Activated CD8-positive, alpha-beta memory T cell treated with anti-CD3 and anti-CD28 coated beads, Interleukin-2, amount 50 U/mL, for 48 hours (primary cell): ENCODE results near the gene ITPK1.
"Not testable (repeated sequence)": the region's sequence is repeated elsewhere in the genome, so short reads cannot be mapped to it uniquely, and the experiment has no call there.

Source experiments
- DNase-seq: peaks from one replicate; pipeline ENCODE4 v3.0.0-alpha.2; 2020

ITPK1 gene

GRCh38 chr14:93082576-93083001 is 33.1 kb downstream of the ITPK1 start:
- DNase-seq = no peak

GRCh38 chr14:93081876-93082570 is 33.7 kb downstream of the ITPK1 start:
- DNase-seq = peak; percentile 74

- DNase-seq = no peak
Measured at GRCh38 chr14:93079865-93080403, 35.8 kb downstream of the ITPK1 start.

GRCh38 chr14:93079321-93079720 is 36.4 kb downstream of the ITPK1 start:
- no peak for DNase-seq

- no peak for DNase-seq
Measured at GRCh38 chr14:93078870-93079269, 36.9 kb downstream of the ITPK1 start.

GRCh38 chr14:93076755-93077154 is 39.0 kb downstream of the ITPK1 start:
- DNase-seq = no peak

- no peak for DNase-seq
Measured at GRCh38 chr14:93075891-93076290, 39.8 kb downstream of the ITPK1 start.

- DNase-seq = no peak
Measured at GRCh38 chr14:93073910-93074769, 41.6 kb downstream of the ITPK1 start.

GRCh38 chr14:93073358-93073707 is 42.4 kb downstream of the ITPK1 start:
- DNase-seq = no peak

GRCh38 chr14:93072659-93073357 is 42.9 kb downstream of the ITPK1 start:
- no peak for DNase-seq

- DNase-seq = no peak
Measured at GRCh38 chr14:93068711-93069110, 47.0 kb downstream of the ITPK1 start.

- no peak for DNase-seq
Measured at GRCh38 chr14:93067088-93067487, 48.6 kb downstream of the ITPK1 start.

GRCh38 chr14:93065272-93065730 is 50.4 kb downstream of the ITPK1 start:
- DNase-seq = no peak

GRCh38 chr14:93064411-93065271 is 51.1 kb downstream of the ITPK1 start:
- no peak for DNase-seq

GRCh38 chr14:93063393-93063792 is 52.3 kb downstream of the ITPK1 start:
- no peak for DNase-seq

- no peak for DNase-seq
Measured at GRCh38 chr14:93062890-93063289, 52.8 kb downstream of the ITPK1 start.

- DNase-seq = not testable (repeated sequence)
Measured at GRCh38 chr14:93062013-93062412, 53.7 kb downstream of the ITPK1 start.

- DNase-seq = no peak
Measured at GRCh38 chr14:93061380-93062012, 54.2 kb downstream of the ITPK1 start.

GRCh38 chr14:93060841-93061240 is 54.9 kb downstream of the ITPK1 start:
- no peak for DNase-seq

- no peak for DNase-seq
Measured at GRCh38 chr14:93059917-93060545, 55.7 kb downstream of the ITPK1 start.

GRCh38 chr14:93059260-93059659 is 56.5 kb downstream of the ITPK1 start:
- no peak for DNase-seq
